HuH-7.5 (cell line): ENCODE data around the gene LRRC61.
"Not testable (repeated sequence)": the region's sequence is repeated elsewhere in the genome, so short reads cannot be mapped to it uniquely, and the experiment has no call there.

Experiments used
- DNase-seq: peaks from one replicate; pipeline ENCODE4 v3.0.0; 2011; ENCODE audit warnings: low spot score

LRRC61 gene, protein sequence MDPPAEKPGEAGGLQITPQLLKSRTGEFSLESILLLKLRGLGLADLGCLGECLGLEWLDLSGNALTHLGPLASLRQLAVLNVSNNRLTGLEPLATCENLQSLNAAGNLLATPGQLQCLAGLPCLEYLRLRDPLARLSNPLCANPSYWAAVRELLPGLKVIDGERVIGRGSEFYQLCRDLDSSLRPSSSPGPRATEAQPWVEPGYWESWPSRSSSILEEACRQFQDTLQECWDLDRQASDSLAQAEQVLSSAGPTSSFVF

DNA sequence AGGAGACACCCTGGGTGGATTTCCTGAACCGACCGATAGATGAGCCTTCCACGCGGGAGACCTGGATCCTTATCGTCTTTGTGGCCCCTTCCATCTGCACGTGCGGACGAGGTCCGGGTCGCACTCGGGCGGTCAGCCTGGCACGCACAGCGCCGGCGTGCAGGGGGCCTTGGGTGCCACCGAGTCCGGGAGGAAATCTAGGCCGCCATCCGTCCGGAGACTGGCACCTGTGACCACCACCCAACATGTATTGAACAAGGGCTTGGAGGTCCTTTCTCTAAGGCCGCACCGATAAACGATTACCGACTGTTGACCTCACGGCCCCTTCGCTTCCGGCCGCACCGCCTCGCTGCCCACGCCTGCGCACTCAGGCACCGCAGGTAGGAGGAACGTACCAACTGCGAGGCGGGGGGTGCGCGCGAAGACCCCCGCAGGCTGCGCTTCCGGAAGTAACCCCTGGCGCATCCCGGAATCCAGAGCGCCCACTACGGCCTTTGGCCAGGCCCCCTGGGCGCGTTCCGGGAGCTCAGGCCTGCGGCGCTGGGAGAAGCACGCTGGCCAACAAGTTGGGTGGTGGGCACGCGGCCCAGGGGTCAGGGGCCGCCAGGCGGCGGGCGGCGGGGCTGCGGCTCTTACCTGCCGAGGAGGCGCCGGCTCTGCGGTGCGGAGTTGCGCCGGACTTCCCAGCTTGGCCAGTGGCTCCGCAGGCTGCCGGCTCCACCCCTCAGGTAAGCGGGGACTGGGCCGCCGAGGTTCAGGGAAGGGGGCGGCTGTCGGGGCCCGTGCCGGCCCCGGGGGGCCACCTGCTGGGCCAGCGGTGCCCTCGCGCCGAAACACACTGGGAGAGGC is at the start of gene LRRC61, which contains the start of gene ACTR3C:
Gene LRRC61, plus strand, starts transcription at position 523 of the 849 bp plus-strand sequence. CDS start 13,507 bp downstream, outside the sequence.
Gene ACTR3C, minus strand, starts transcription at position 713 of the 849 bp plus-strand sequence. CDS start 28,249 bp downstream, outside the sequence.
- peak; percentile 72 for DNase-seq

- not testable (repeated sequence) for DNase-seq
Observed at GRCh38 chr7:150276132-150276695, 46.9 kb upstream of the LRRC61 start.

DNA sequence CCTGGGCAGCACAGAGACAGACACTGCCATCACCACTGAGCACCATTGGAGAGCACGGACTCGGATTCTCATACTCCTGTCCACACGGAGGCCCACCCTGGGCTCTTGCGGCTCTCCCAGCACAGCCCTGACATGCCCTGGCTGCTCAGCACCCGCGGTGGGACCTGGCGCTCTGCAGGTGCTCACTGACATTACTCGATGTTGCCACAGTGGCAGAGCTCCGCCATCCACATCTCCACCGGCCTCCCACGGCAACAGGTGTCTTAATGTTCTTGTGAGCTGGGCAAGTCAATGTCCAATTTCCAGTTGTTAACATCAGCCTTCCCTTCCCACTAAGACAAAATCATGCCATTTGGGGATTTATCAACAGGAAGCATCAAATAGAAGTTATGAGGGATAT is 44.8 kb upstream of the LRRC61 start:
- DNase-seq = not testable (repeated sequence)

GRCh38 chr7:150281681-150282403 is 41.3 kb upstream of the LRRC61 start:
- DNase-seq = not testable (repeated sequence)

DNA sequence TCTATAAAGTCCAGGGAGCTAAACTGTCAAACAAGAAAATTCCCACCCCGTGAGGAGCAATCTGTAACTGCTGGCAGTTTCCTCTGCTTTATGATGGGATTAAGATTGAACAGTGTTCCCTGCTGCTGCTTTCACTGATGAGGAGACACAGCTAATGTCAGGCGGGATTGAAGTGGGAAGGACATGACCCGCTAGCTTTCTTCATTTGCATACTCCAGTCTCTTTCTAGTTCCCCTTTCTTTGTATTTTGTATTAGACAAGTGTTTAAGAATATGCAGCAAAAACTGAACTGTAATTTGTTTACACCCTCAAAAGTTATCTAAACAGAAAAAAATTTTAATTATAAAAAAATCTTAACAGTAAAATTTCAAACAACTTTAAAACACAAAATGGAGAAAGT is 40.0 kb upstream of the LRRC61 start:
- DNase-seq = not testable (repeated sequence)

DNA sequence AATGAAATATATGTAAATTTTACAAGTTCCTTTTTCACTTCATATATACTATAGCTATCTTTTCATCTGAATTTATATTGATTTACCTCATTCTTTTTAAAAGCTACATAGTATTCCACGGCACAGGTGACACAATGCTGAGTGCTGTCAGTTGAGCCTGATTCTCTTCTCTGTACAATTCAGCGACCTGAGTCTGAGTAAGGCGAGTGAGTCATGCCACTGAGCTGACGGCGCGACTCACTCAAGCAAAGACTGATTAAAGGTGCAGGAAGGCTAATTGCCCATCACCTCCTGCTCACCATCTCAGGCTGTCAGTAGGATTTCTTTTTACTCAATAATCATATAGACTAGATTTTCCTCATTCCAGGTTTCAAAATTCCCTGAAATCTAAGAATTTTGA is 39.5 kb upstream of the LRRC61 start:
- not testable (repeated sequence) for DNase-seq

DNA sequence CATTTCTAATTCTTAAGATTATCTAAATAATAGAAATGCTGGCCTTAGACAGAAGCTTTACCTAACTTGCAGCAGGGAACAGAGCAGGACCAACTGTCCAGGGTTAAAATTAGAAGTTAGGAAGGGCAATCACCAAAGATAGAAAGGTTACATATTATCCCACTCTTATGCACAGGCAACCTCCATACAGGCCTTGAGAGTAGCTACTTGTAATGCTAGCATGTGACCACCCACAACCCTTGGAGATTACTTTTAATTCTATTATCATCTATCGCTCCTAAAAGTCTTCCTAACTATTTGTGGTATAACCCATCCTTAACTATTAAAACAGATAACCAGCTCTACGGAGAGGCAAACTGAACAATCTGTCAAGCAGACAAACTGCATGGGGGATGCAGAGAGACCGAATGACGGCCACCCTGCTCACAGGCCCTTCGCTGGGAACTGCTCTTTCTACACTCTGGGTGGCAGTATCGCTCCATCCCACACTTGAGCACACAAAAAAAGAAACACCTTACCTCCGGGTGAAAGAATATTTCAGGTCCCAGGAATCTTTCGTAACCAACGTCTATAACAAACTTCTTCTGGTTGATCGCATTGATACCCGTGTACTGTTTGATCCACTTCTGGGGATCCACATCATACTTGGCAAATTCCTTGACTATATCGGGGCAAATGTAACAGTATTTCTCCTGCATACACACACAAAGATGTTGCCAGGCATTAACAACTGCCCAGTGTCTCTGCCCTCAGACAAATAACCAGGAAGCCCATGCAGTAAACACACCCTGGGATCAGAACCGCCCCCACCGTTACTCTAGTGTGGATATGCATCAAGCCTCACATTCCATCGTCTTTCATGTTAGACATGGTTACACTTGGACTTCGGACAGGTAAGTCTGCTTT is 37.1 kb upstream of the LRRC61 start:
- not testable (repeated sequence) for DNase-seq

GRCh38 chr7:150287815-150288214 is 35.3 kb upstream of the LRRC61 start:
- not testable (repeated sequence) for DNase-seq

- DNase-seq = not testable (repeated sequence)
Observed at GRCh38 chr7:150288816-150289215, 34.3 kb upstream of the LRRC61 start.

DNA sequence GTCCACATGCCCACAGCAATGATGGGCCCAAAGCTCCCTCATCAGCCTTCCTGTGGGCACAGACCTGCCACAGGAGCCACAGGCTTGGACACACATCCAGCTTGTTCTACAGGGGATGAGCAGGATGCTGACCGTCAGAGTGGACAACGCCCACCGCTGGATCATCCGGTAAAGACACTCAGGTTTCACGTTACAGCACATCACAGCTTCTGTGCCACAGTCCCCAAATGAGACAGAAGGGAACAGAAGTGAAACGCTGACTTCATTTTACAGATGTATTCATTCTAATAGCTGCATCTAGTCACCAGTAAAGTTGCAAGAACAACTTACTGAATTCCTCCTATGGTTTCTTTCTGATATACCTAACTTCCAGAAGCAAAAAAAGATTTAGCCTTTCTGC is 32.8 kb upstream of the LRRC61 start:
- not testable (repeated sequence) for DNase-seq

DNA sequence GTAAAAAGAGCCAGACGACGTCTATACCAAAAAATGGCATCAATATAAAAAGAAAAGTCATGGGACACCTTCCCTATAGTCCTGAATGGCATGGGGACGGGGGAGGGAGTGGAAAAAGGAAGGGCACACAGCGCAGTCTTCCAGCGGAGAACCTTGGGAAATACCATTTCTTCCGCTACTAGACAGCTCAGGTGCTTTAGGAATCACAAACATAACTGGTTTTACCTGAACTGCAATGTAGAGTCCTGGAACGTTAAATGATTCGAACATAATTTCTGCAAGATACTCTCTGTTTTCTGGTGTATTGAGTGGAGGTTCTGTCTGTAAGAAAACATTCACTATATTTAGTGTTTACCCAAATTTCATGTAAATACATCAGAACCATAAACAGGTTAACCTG is 28.1 kb upstream of the LRRC61 start:
- DNase-seq = not testable (repeated sequence)

GRCh38 chr7:150295614-150296013 is 27.5 kb upstream of the LRRC61 start:
- not testable (repeated sequence) for DNase-seq

DNA sequence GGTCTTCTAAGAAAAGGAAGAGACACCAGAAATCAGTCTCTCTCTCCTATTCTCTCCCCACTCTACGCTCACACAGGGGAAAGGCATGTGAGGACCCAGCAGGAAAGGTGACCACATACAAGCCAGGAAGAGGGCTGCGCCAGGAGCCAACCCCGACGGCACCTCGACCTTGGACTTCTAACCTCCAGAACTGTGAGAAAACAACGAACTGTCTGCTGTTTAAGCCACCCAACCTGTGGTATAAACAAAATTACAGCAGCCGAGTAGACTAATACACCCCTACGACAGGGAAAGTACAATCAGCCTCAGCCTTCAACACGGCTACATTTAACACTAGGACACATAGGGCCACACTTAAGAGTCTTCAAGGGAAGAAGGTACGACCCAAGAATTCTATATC is 26.4 kb upstream of the LRRC61 start:
- not testable (repeated sequence) for DNase-seq

GRCh38 chr7:150297978-150298377 is 25.2 kb upstream of the LRRC61 start:
- not testable (repeated sequence) for DNase-seq

GRCh38 chr7:150302908-150303310 is 20.2 kb upstream of the LRRC61 start:
- DNase-seq = not testable (repeated sequence)

- not testable (repeated sequence) for DNase-seq
Observed at GRCh38 chr7:150304499-150305258, 18.5 kb upstream of the LRRC61 start.

- DNase-seq = not testable (repeated sequence)
Observed at GRCh38 chr7:150305259-150305902, 17.8 kb upstream of the LRRC61 start.

DNA sequence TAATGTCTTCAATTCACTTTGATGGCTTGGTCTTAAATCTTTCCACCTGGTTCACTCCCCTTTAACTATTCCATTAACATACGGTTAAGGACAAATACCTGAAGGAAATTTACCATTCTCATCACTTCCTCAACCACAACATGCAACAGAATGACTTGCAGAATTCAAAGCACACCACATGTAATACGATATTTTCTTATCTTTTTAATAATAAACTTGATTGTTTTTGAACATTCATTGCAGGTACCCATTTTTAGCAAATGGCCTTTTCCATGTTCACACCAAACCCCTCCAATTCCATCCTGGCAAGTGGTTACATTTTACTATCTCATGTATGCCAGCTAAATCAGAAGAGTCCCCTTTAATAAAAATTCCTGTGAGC is 17.3 kb upstream of the LRRC61 start:
- not testable (repeated sequence) for DNase-seq

DNA sequence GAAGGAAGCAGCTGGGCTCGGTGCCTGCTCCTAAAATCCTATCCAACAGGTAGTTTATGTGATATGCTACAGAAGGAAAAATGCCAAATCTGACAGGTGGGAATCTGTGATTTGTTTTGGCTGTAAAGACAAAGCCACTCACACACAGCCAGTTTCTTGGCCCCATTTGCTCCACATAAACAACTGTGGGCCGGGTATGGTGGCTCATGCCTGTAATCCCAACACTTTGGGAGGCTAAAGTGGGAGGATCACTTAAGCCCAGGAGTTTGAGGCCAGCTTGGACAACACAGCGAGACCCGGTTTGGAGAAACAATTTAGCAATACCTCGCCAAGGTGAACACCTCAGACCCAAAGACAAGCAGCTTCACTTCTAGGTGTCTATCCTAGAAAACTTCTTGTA is 16.8 kb upstream of the LRRC61 start:
- DNase-seq = not testable (repeated sequence)

DNA sequence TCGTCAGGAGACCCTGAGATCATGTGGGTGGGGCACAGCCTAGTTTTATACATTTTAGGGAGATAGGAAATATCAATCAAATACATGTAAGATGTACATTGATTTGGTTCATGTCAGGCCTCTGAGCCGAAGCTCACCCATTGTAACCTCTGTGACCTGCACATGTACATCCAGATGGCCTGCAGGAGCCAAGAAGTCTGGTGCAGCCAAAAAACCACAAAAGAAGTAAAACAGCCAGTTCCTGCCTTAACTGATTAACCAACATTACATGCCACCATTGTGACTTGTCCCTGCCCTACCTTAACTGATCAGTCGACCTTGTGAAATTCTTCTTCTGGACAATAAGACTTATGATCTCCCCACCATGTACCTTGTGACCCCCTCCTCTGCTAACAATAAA is 16.0 kb upstream of the LRRC61 start:
- no peak for DNase-seq
